ENCODE results near the gene DCC. TPM values are rescaled to one million over a fixed set of nuclear protein-coding genes. Genes with fewer than 3 reads are reported as not detected.

The DCC gene
- total and polyA plus RNA-seq, 2 of the 8 experiments (the other 6 are each of a cell fraction or from before 2014, with no cell fraction given), result 0.14 to 1.4 TPM

- no peaks in the 10 kb centered on the region for H3K23me2 ChIP-seq (ENCODE audit: low read depth, low read length)
- no peak overlapping the region for H3K23ac ChIP-seq (ENCODE audit: insufficient read length)
- no peak overlapping the region for H2AK5ac ChIP-seq (ENCODE audit: low read depth, low read length)
- no peaks in the 10 kb centered on the region for H3K79me1 ChIP-seq (ENCODE audit: low read depth, low read length)
- CTCF ChIA-PET (ENCODE audit: partially characterized antibody), result interaction anchor here (1.0 to 1.1 kb wide), 2 partner anchors 18 to 73 kb away, joined by 3 read pairs; no protein-coding TSS in a partner anchor
- H2BK15ac ChIP-seq (ENCODE audit: low read length), result no peak overlapping the region
- H4K20me1 ChIP-seq (replicated peaks in 1 of 2; ENCODE audit: control insufficient read depth in 1 of 2, insufficient read depth in 2 of 2, low read length in 2 of 2), result no peaks in the 10 kb centered on the region
- no peak overlapping the region for H3K4ac ChIP-seq (replicated peaks; ENCODE audit: insufficient read length, low read depth, low read length)
- no peak overlapping the region for H2AFZ ChIP-seq (ENCODE audit: low read length)
- no peak overlapping the region for H3K4me3 ChIP-seq (ENCODE audit: extremely low read depth in 1 of 4, insufficient read depth in 2 of 4, low read depth in 3 of 4, low read length in 4 of 4)
- H3K14ac ChIP-seq (ENCODE audit: insufficient read length), result no peak overlapping the region
- no peak for TF ChIP-seq GTF2F1 (IDR thresholded peaks at IDR 0.05; ENCODE audit: borderline replicate concordance, low read depth, low read length)
- no peak for TF ChIP-seq TAF1 (IDR thresholded peaks at IDR 0.05; ENCODE audit: low read depth, low read length)
- no peaks in the 10 kb centered on the region for H3K79me2 ChIP-seq (ENCODE audit: control insufficient read depth in 1 of 2, insufficient read depth in 2 of 2, low read length in 2 of 2)
- no peaks in the 10 kb centered on the region for H3K36me3 ChIP-seq (ENCODE audit: control insufficient read depth in 2 of 4, insufficient read depth in 4 of 4, low read length in 3 of 4)
- no peak overlapping the region for H2BK12ac ChIP-seq (ENCODE audit: low read depth, low read length)
- H4K91ac ChIP-seq (replicated peaks; ENCODE audit: insufficient read length, low read length), result no peak overlapping the region
- no peaks in the 10 kb centered on the region for H3K4me1 ChIP-seq (replicated peaks in 1 of 4; ENCODE audit: control insufficient read depth in 3 of 4, insufficient read depth in 4 of 4, low read length in 3 of 4)
- H3K27me3 ChIP-seq (replicated peaks in 1 of 4; ENCODE audit: control insufficient read depth in 3 of 4, extremely low read depth in 1 of 4, insufficient read depth in 3 of 4, low read length in 3 of 4), result no peaks in the 10 kb centered on the region
- H2BK120ac ChIP-seq (replicated peaks; ENCODE audit: low read depth, low read length), result no peak overlapping the region
- no peak overlapping the region for H2BK20ac ChIP-seq (ENCODE audit: low read length)
- H3K9ac ChIP-seq (replicated peaks in 1 of 4; ENCODE audit: extremely low read depth in 1 of 4, low read depth in 3 of 4, low read length in 3 of 4), result no peak overlapping the region
- H3K4me2 ChIP-seq (ENCODE audit: insufficient read depth in 1 of 2, low read depth in 2 of 2, low read length in 2 of 2), result no peak overlapping the region
- no peaks in the 10 kb centered on the region for H3K9me3 ChIP-seq (ENCODE audit: insufficient read depth in 2 of 2, low read depth in 1 of 2, low read length in 1 of 2)
- no peak overlapping the region for H2BK5ac ChIP-seq (ENCODE audit: low read depth, low read length)
- DNase-seq (ENCODE audit: low read depth in 1 of 2, low spot score in 2 of 2) (no peak), FAIRE-seq (no peak)
- no peak overlapping the region for H4K5ac ChIP-seq (ENCODE audit: insufficient read length, low read depth, low read length)
- H4K8ac ChIP-seq (ENCODE audit: extremely low read depth, insufficient read depth, low read length), result no peak overlapping the region
- no peak overlapping the region for H3K27ac ChIP-seq (ENCODE audit: low read depth, low read length)
- 96% methylated on average over 1 of the region's 1 CpG; no CpG with 5 or more reads in 1 of the 2 experiments for WGBS, 2 experiments (ENCODE audit: extremely low coverage in 1 of 2, insufficient coverage in 1 of 2, insufficient read length in 1 of 2, insufficient replicate concordance in 2 of 2, low coverage in 1 of 2, low lambda C conversion rate in 2 of 2, missing lambda C conversion rate in 1 of 2)
- POLR2A ChIA-PET (ENCODE audit: partially characterized antibody), result no interaction called here
- H3K18ac ChIP-seq (ENCODE audit: extremely low read depth, low read length), result no peak overlapping the region
- no peak overlapping the region for H3K56ac ChIP-seq (replicated peaks; ENCODE audit: insufficient read length, low read depth, low read length)
These were observed 197.3 kb downstream of the DCC start for GRCh38 chr18:52537261-52537660.

All from H1 (cell line).